Measurements from ENCODE around the gene KSR2.

- no peak for TF ChIP-seq POLR2A (IDR thresholded peaks at IDR 0.05; ENCODE audit: low read length)
- TF ChIP-seq GATA1 (IDR thresholded peaks at IDR 0.05; ENCODE audit: low read depth, low read length) = no peak
These were observed 101.4 kb downstream of the KSR2 start for GRCh38 chr12:117867348-117867747.

All from erythroblast (primary cell).